GM18868 (cell line): ENCODE data around the gene ZNF124.
"Not testable (repeated sequence)": the region's sequence is repeated elsewhere in the genome, so short reads cannot be mapped to it uniquely, and the experiment has no call there.

Experiments
- ATAC-seq: cut with Tn5 transposase; IDR thresholded peaks from one replicate; pipeline ENCODE4 v1.9.1; 2021; ENCODE audit warnings: mild to moderate bottlenecking, moderate library complexity; ENCODE audit not compliant: unreplicated experiment

Gene ZNF124

GRCh38 chr1:247171875-247172563, at the start of gene ZNF124:
Gene ZNF124, minus strand, starts transcription at chr1:247172020. Its CDS starts 143 bp downstream, at chr1:247171877.
- peak; percentile 99 for ATAC-seq

GRCh38 chr1:247220280-247220679, 48.5 kb upstream of the ZNF124 start:
- ATAC-seq, result not testable (repeated sequence)

GRCh38 chr1:247218121-247218651, 46.4 kb upstream of the ZNF124 start:
- no peak for ATAC-seq

GRCh38 chr1:247216261-247216660, 44.4 kb upstream of the ZNF124 start:
- ATAC-seq, result no peak

GRCh38 chr1:247212627-247213617, 41.1 kb upstream of the ZNF124 start:
- no peak for ATAC-seq

- ATAC-seq, result peak; percentile 45
Observed at GRCh38 chr1:247212012-247212411, 40.2 kb upstream of the ZNF124 start.

GRCh38 chr1:247211339-247211738, 39.5 kb upstream of the ZNF124 start:
- no peak for ATAC-seq

GRCh38 chr1:247210376-247211117, 38.7 kb upstream of the ZNF124 start:
- peak; percentile 93 for ATAC-seq

- peak; percentile 1 for ATAC-seq
Observed at GRCh38 chr1:247210062-247210375, 38.2 kb upstream of the ZNF124 start.

- ATAC-seq, result no peak
Observed at GRCh38 chr1:247209396-247209795, 37.6 kb upstream of the ZNF124 start.

- no peak for ATAC-seq
Observed at GRCh38 chr1:247204177-247204647, 32.4 kb upstream of the ZNF124 start.

GRCh38 chr1:247198781-247199180, 27.0 kb upstream of the ZNF124 start:
- no peak for ATAC-seq

GRCh38 chr1:247193958-247194357, 22.1 kb upstream of the ZNF124 start:
- no peak for ATAC-seq

GRCh38 chr1:247189981-247190798, 18.4 kb upstream of the ZNF124 start:
- no peak for ATAC-seq

- no peak for ATAC-seq
Observed at GRCh38 chr1:247185667-247186066, 13.8 kb upstream of the ZNF124 start.

- ATAC-seq, result no peak
Observed at GRCh38 chr1:247184254-247184653, 12.4 kb upstream of the ZNF124 start.

- ATAC-seq, result no peak
Observed at GRCh38 chr1:247182994-247183393, 11.2 kb upstream of the ZNF124 start.

- no peak for ATAC-seq
Observed at GRCh38 chr1:247180581-247180980, 8.8 kb upstream of the ZNF124 start.

GRCh38 chr1:247177755-247178154, 5.9 kb upstream of the ZNF124 start:
- no peak for ATAC-seq

GRCh38 chr1:247175458-247175857, 3.6 kb upstream of the ZNF124 start:
- no peak for ATAC-seq
